Activated naive CD4-positive, alpha-beta T cell treated with anti-CD3 and anti-CD28 coated beads, Interleukin-2, amount 50 U/mL, for 72 hours (primary cell): ENCODE results near the gene PLCZ1. TPM values are rescaled to one million over a fixed set of nuclear protein-coding genes. Genes with fewer than 3 reads are reported as not detected.
"Not testable (repeated sequence)": the region's sequence is repeated elsewhere in the genome, so short reads cannot be mapped to it uniquely, and the experiment has no call there.

Experiments used
- ATAC-seq, 2 donors: fragments of 150-1000 bp; cut with Tn5 transposase; 2 replicates each; pipeline ENCODE4 v1.10.0; 2021; ENCODE audit warnings: mild to moderate bottlenecking in 2 of 2, moderate library complexity in 2 of 2
- DNase-seq, 2 donors: peaks; one replicate each; pipeline ENCODE4 v3.0.0; 2021 to 2022; ENCODE audit warnings: low spot score in 2 of 2
- H3K27ac Mint-ChIP-seq, 2 donors: one replicate each; pipeline ENCODE4 v1.8.0; 2022; ENCODE audit warnings: mild to moderate bottlenecking in 2 of 2, mixed read lengths in 2 of 2
- H3K36me3 Mint-ChIP-seq, 2 donors: one replicate each; pipeline ENCODE4 v1.8.0; 2022; ENCODE audit warnings: mixed read lengths in 2 of 2
- H3K9me3 Mint-ChIP-seq, 2 donors: one replicate each; pipeline ENCODE4 v1.8.0; 2022; ENCODE audit warnings: mixed read lengths in 2 of 2
- total RNA-seq, 2 donors: library from RNA; stranded (reverse); gene quantifications; one replicate each; pipeline ENCODE4 v1.2.3, GENCODE V29; 2022

PLCZ1 gene, protein sequence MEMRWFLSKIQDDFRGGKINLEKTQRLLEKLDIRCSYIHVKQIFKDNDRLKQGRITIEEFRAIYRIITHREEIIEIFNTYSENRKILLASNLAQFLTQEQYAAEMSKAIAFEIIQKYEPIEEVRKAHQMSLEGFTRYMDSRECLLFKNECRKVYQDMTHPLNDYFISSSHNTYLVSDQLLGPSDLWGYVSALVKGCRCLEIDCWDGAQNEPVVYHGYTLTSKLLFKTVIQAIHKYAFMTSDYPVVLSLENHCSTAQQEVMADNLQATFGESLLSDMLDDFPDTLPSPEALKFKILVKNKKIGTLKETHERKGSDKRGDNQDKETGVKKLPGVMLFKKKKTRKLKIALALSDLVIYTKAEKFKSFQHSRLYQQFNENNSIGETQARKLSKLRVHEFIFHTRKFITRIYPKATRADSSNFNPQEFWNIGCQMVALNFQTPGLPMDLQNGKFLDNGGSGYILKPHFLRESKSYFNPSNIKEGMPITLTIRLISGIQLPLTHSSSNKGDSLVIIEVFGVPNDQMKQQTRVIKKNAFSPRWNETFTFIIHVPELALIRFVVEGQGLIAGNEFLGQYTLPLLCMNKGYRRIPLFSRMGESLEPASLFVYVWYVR
- total RNA-seq, result not detected

DNA sequence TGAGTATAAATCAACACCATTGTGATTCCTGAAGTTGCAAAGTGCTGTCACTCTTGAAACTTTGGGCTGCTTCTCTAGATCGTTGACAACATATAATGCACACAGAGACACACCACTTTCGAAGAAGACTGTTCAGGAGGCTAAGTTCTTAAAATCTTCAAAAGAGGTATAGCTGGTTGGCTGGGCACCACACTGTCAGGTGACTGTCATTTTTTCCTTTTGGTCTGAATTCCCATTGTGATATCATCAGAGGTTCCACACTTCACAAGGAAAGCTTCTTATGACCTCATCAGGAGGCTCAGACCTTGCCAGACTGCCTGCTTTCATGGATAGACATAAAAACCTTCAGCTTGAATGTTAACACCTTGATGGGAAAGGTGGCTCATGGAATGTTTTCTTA, at the start of gene PLCZ1, which contains the start of gene CAPZA3:
PLCZ1 (minus strand) TSS at position 194 of the 400 bp plus-strand sequence. CDS start 641 bp downstream, outside the sequence.
CAPZA3 (plus strand) TSS at position 301 of the 400 bp plus-strand sequence. CDS start 150 bp downstream, outside the sequence.
- ATAC-seq, result no peak
- Mint-ChIP-seq H3K9me3 (peaks cover 7 to 16% of the 10 kb centered on the region in 2 donors), H3K27ac (no peak within 1 kb of the TSS), H3K36me3 (no peaks in the 10 kb centered on the region)
- DNase-seq, result no peak

DNA sequence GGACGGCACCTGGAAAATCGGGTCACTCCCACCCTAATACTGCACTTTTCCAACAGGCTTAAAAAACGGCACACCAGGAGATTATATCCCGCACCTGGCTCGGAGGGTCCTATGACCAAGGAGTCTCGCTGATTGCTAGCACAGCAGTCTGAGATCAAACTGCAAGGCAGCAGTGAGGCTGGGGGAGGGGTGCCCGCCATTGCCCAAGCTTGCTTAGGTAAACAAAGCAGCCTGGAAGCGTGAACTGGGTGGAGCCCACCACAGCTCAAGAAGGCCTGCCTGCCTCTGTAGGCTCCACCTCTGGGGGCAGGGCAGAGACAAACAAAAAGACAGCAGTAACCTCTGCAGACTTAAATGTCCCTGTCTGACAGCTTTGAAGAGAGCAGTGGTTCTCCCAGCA, 47.7 kb upstream of the PLCZ1 start:
- peaks cover 17 to 18% of the 10 kb centered on the region in 2 donors for H3K9me3 Mint-ChIP-seq
- DNase-seq, H3K36me3 Mint-ChIP-seq, H3K27ac Mint-ChIP-seq, ATAC-seq: not testable (repeated sequence)

DNA sequence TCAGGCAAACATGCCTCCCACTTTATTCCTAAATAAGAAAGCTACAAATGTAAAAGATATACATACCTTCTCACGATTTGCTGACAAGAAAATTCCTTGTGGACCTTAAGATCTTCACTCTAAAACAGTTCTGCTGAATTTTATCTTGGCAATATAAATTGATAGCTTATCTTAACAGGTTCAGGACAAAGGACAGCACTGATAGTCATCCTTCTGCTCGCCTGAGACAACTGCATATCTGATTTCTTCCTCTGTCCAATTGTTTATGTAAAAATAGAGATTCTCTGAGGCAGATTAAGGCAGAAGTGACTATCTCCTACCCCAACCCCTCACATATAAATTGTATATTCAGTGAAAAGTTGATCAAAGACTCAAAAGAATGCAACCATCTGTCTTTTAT, 45.0 kb upstream of the PLCZ1 start:
- ATAC-seq (no peak), DNase-seq (no peak)
- H3K9me3 Mint-ChIP-seq, result peaks cover 24 to 37% of the 10 kb centered on the region in 2 donors
- H3K27ac Mint-ChIP-seq, result no peak overlapping the region
- peaks cover 0 to 8% of the 10 kb centered on the region in 2 donors for H3K36me3 Mint-ChIP-seq

DNA sequence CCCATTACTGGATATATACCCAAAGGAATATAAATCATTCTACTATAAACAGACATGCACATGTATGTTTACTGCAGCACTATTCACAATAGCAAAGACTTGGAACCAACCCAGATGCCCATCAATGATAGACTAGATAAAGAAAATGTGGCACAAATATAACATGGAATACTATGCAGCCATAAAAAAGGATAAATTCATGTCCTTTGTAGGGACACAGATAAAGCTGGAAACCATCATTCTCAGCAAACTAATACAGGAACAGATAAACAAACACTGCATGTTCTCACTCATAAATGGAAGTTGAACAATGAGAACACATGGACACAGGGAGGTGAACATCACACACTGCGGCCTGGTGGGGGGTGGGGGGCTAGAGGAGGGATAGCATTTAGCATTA, 28.7 kb upstream of the PLCZ1 start:
- H3K27ac Mint-ChIP-seq, ATAC-seq, DNase-seq, H3K36me3 Mint-ChIP-seq: not testable (repeated sequence)
- peaks cover 20% of the 10 kb centered on the region in 2 donors for H3K9me3 Mint-ChIP-seq

DNA sequence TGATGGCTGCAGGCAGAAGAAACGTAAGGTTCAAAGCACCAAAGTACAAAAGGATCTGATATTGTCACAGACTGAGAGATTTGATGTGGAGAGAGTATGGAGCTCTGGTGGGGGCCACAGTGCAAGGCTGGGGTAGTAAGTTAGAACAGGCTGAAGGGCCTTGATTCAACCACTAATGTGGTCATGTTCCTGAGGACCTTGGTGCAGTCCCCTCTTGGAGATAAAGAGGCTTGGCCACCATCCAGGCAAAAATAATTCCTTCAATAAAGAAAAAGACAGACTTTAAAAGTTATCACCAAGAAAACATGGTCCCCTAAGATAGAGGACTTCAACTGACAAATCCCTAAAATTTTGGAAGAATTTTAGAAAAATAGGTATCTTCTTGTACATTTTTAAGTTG, 17.5 kb upstream of the PLCZ1 start:
- H3K36me3 Mint-ChIP-seq, result no peaks in the 10 kb centered on the region
- no peak for ATAC-seq
- no peak for DNase-seq
- no peak overlapping the region for H3K27ac Mint-ChIP-seq
- H3K9me3 Mint-ChIP-seq, result peaks cover 0 to 3% of the 10 kb centered on the region in 2 donors

DNA sequence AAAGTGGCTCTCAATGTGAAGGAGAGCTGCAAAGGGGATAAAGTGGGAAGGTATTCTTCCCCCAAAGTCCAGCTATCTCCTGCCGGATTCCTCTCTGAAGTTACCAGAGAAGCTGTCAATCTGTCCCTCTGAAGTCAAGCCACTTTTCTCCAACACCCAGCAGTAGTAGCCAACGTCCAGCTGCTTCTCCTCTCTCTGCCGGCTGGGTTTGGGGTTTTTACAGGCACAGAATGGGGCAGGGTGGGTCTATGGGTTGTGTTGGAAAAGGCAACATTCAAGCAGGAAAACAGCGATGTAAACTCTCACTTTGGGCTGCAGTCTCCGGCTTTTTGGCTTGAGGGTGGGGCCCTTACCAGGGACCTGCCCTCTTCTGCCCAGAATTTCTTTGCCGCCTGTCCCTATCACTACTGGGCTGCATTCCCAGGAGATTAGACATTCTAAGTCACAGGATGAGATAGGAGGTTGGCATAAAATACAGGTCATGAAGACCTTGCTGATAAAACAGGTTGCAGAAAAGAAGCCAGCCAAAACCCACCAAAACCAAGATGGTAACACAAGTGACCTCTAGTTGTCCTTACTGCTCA, 16.4 kb upstream of the PLCZ1 start:
- H3K9me3 Mint-ChIP-seq, result peaks cover 0 to 7% of the 10 kb centered on the region in 2 donors
- ATAC-seq (no peak), DNase-seq (no peak)
- H3K36me3 Mint-ChIP-seq, result no peaks in the 10 kb centered on the region
- H3K27ac Mint-ChIP-seq, result no peak overlapping the region

DNA sequence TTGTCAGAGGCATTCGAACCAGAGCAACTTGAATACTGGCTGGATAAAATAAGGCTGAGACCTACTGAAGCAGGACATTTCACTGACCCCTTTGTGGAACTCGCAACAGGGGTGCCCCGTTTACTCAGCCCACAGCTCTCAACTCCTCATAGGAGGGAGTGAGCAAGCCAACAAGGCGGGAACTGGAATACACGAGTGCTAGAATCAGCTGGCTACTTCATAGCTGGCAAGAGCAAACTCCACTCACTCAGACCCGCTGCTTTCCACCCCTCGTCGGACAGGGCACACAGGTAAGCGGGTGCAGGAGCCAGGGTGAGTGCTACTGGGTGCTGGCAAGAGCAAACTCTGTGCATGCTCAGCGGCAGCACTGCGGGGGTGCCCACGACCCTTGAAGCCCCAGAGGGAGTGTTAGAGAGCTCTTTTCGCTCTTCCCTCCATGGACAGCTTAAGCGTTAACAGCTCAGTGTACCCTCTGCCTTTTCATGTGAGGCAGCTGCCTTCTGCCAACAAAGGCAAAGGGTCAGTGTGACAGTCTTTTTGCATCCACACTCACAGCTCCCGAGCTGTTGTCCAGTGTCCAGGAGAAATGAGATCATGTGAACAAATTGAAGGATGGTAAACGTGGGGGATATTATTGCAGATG, 15.8 kb upstream of the PLCZ1 start:
- Mint-ChIP-seq H3K36me3 (no peaks in the 10 kb centered on the region), H3K9me3 (peaks cover 0 to 7% of the 10 kb centered on the region in 2 donors), H3K27ac (no peak overlapping the region)
- DNase-seq (no peak), ATAC-seq (no peak)

DNA sequence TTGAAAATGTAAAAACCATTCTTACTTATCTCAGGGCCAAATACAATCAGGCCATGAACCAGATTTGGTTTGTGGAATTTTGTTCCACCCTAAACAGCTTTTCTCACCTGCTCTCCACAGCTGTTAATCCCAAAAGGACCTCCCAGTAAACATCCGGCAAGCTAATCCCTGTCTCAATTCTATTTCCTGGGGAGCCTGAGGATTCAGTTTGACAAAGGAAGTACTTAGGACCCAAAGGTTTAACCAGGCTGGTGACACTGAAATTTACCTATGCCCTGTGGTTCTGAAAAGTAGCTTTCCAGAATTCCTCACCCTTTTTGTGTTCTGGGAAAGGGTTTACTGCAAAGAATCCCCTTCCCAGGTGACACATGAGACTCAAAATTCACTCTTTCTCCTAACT, 15.1 kb upstream of the PLCZ1 start:
- Mint-ChIP-seq H3K9me3 (peaks cover 0 to 7% of the 10 kb centered on the region in 2 donors), H3K36me3 (no peaks in the 10 kb centered on the region), H3K27ac (no peak overlapping the region)
- DNase-seq (no peak), ATAC-seq (no peak)

DNA sequence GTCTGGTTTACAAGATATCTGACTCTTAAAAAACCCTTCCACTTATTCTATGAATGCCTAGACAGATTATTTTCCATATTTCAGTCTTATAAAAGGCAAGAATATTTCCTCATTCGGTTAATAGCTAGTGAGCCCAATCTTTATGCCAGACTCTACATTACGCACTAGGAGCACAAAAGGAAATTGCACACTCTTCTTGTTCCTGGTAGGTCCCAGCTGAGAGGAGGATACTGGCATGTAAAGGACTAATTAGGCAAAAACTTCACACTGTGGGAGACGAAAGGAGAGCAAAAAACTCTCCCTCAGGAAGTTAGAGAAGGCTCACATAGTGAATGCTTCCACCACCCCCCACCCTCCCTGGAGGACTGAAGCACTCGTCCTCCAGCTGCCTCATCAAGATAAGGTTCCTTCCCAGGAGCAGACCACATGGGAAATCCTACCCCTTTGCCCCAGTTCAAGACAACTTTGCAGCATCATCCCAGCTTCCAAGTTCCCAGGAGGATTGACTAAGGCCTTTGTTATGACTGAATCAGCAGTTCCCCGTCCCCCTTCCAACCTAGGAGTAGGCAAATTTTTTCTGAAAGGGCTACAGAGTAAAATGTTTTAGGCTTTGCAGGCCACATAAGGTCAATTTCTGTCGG, 14.6 kb upstream of the PLCZ1 start:
- no peaks in the 10 kb centered on the region for H3K36me3 Mint-ChIP-seq
- no peak overlapping the region for H3K27ac Mint-ChIP-seq
- peaks cover 0 to 7% of the 10 kb centered on the region in 2 donors for H3K9me3 Mint-ChIP-seq
- ATAC-seq (no peak), DNase-seq (no peak)

DNA sequence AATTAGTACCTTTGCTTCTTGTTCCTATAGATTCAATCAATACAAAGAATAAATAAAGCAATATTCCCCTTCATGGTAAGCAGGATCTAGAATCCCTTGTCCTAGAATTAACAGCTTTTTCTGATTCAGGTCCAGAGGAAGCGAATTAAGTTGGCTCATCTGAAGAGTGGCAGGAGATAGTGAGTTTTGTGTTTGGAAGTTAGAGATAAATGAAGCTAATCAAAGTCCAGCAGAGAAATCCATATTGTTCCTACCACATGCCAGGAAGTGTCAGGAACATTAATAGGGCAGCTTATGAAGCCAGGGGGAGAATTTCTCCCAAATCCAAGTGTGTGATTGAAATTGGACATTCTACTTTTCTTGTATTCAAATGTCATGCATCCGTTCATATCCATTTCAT, 14.1 kb upstream of the PLCZ1 start:
- DNase-seq (no peak), ATAC-seq (no peak)
- Mint-ChIP-seq H3K9me3 (peaks cover 0 to 7% of the 10 kb centered on the region in 2 donors), H3K36me3 (no peaks in the 10 kb centered on the region), H3K27ac (no peak overlapping the region)

DNA sequence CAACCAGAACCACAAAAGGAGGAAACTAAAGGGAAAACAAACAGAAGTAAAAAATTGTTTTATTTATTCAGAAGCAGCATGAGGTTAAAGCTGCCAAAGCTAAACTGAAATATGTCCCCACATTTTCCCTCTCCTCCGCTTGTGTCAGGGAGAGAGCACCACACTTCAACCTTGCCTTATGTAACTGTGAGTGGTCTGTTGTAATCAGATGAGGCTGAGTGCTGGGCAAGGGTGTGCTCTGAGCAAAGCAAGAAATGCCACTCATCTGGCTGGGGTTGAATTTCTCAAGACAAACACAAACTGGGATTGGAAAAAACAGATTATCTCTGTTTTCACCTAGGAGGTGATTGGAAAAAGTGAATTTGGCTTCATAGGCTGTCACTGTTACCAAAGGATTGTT, 12.3 kb upstream of the PLCZ1 start:
- no peak for DNase-seq
- H3K27ac Mint-ChIP-seq, result no peak overlapping the region
- ATAC-seq, result no peak
- H3K36me3 Mint-ChIP-seq, result no peaks in the 10 kb centered on the region
- H3K9me3 Mint-ChIP-seq, result peaks cover 0 to 5% of the 10 kb centered on the region in 2 donors

DNA sequence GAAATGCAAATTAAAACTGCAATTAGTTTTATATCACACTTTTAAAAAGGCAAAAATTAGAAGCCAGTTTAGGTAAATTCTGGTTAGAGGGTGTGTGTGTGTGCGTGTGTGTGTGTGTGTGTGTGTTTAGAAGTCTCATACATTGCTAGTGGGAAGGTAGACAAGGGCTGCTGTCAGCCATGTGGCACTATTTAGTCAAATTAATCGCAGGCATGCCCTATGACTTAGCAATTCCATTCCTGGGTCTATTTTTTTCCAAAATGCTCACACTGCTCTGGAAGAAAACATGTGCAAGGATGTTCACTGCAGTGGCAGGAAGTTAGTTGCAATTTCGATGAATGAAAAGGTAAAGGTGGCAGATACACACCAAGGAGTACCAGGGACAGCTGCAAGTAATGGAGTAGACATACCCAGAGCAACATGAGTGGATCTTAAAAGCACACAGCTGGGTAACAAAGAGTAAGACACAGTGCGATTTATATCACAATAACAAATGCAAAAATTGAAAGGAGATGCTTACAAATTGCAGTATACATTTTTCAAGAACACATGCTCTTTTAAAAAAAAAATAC, 11.7 kb upstream of the PLCZ1 start:
- no peak for ATAC-seq
- no peak overlapping the region for H3K27ac Mint-ChIP-seq
- no peaks in the 10 kb centered on the region for H3K36me3 Mint-ChIP-seq
- H3K9me3 Mint-ChIP-seq, result peaks cover 5 to 9% of the 10 kb centered on the region in 2 donors
- no peak for DNase-seq

DNA sequence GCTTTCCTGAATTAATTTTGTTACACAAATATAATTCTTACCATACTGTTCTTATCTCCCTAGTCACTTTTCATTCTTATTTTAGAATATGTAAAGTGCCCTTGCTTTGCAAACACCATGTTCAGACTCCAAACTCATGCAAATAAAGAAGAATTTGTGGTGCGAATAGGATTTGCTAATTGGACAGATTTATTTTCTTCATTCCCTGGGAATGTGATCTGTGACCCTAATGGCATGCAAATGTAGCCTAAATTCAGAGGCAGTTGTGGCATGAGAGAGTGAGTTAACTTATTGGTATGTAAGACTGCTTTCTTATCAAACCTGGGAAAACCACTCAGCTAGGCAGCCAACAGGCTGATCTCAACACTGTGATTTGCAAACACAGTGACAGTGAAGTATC, 10.1 kb upstream of the PLCZ1 start:
- Mint-ChIP-seq H3K9me3 (peaks cover 12 to 21% of the 10 kb centered on the region in 2 donors), H3K27ac (no peak overlapping the region), H3K36me3 (no peaks in the 10 kb centered on the region)
- ATAC-seq, result no peak
- no peak for DNase-seq

DNA sequence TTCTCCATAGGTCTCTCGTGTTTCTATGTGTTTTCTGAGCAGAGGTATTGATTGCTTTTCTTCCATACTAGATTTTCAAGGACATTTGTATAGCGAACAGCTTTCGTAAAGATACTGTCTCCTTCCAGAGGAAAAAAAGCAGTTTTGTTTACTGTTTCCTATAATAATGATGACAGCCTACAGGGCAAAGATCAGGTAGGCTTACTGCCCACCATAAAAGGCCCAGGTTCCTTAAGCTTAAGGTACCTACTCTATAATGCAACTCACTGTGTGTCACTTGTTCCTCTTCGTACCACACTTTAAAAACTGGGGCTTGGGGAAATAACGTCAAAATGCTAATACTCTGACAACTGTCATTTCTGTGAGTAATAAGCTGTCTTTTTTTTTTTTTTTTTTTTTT, 6.7 kb downstream of the PLCZ1 start:
- Mint-ChIP-seq H3K27ac (no peak overlapping the region), H3K9me3 (peaks cover 9 to 22% of the 10 kb centered on the region in 2 donors), H3K36me3 (no peaks in the 10 kb centered on the region)
- ATAC-seq, result no peak
- no peak for DNase-seq

DNA sequence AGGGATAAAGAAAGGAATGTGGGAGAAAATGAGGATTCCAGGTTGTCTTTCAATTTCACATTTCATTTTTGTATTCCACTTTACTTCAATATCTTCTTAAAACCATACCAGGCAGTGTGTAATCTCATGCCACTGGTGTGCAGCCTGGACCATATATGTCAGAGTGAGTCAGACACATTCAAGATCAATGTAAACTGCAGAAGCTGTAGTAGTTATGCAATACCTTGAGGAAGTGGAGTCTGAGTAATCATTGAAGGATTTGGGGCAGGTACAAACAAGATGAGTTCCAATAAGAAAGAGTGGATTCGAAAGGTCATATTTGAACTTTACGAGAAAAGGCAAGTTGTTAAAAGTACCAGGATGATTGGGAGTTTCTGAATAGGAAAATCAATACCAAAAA, 14.1 kb downstream of the PLCZ1 start:
- Mint-ChIP-seq H3K9me3 (peaks cover 17 to 22% of the 10 kb centered on the region in 2 donors), H3K27ac (no peak overlapping the region), H3K36me3 (peaks cover 0 to 5% of the 10 kb centered on the region in 2 donors)
- DNase-seq (no peak), ATAC-seq (no peak)

DNA sequence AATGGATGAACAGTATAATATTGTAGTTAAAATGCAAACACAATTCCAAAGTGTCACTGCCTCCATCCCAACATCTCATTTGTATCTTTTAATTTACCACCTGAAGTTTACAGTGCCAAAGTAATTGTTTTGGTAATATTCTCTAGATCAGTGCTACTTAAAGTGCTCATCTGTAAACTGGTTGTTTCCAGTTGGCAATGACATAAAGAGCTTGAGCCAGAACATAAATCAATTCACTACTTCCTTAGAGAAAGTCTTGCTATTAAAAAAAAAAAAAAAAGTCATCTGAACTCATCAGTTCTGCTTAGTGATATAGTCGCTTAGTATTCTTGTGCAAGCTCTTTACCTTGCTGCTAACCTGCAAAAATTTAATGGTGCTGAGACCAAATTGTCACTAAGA, 16.4 kb downstream of the PLCZ1 start:
- H3K27ac Mint-ChIP-seq, result no peak overlapping the region
- peaks cover 0 to 5% of the 10 kb centered on the region in 2 donors for H3K36me3 Mint-ChIP-seq
- H3K9me3 Mint-ChIP-seq, result peaks cover 15 to 19% of the 10 kb centered on the region in 2 donors
- DNase-seq (no peak), ATAC-seq (no peak)
